ENCODE measurements around the gene OR2J3. TPM values are rescaled to one million over a fixed set of nuclear protein-coding genes. Genes with fewer than 3 reads are reported as not detected.
"Not testable (repeated sequence)": the region's sequence is repeated elsewhere in the genome, so short reads cannot be mapped to it uniquely, and the experiment has no call there.

Gene OR2J3
- total RNA-seq, 1 experiment from 2014 or later, result not detected

GRCh38 chr6:29146179-29146578 is 38.3 kb downstream of the OR2J3 start:
- H3K4me3 ChIP-seq, result no peak overlapping the region
- DNase-seq, result no peak
- no peaks in the 10 kb centered on the region for H3K9me3 ChIP-seq

DNA sequence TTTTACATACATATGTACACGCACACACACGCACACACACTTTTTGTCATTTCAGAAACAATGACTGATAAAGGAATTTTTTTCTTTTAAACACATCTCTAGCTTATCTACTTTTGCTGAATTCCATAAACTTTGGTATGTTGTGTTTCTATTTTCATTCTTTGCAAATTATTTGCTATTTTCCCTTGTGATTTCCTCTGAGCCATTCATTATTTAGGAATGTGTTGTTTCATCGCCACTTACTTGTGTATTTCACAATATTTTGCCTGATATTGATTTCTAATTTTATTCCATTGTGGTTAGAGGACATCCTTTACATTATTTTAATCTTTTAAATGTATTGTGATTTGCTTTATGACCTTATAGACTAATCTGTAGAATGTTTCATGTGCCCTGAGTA is 39.2 kb downstream of the OR2J3 start:
- Histone ChIP-seq H3K4me3 (no peak overlapping the region), H3K36me3 (no peaks in the 10 kb centered on the region), H3K9me3 (no peaks in the 10 kb centered on the region), H3K27me3 (no peaks in the 10 kb centered on the region)
- no peak for DNase-seq

More at GRCh38 chr6:29146179-29146578, 38.3 kb downstream of the OR2J3 start:
- Histone ChIP-seq H3K36me3 (no peaks in the 10 kb centered on the region), H3K27me3 (no peaks in the 10 kb centered on the region)

DNA sequence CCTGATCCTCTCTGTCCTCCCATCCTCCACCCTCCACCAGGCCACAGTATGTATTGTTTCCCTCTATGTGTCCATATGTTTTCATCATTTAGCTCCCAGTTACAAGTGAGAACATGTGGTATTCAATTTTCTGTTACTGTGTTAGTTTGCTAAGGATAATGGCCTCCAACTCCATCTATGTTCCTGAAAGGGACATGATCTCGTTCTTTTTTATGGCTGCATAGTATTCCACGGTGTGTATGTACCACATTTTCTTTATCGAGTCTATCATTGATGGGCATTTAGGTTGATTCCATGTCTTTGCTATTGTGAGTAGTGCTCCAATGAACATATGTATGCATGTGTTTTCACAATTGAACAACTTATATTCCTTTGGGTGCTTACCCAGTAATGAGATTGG is 41.6 kb downstream of the OR2J3 start:
- H3K4me3 ChIP-seq, DNase-seq, H3K36me3 ChIP-seq, H3K9me3 ChIP-seq, H3K27me3 ChIP-seq: not testable (repeated sequence)

GRCh38 chr6:29153083-29153482 is 45.2 kb downstream of the OR2J3 start:
- Histone ChIP-seq H3K4me3 (no peak overlapping the region), H3K9me3 (no peaks in the 10 kb centered on the region), H3K36me3 (no peaks in the 10 kb centered on the region), H3K27me3 (no peaks in the 10 kb centered on the region)
- DNase-seq, result no peak

DNA sequence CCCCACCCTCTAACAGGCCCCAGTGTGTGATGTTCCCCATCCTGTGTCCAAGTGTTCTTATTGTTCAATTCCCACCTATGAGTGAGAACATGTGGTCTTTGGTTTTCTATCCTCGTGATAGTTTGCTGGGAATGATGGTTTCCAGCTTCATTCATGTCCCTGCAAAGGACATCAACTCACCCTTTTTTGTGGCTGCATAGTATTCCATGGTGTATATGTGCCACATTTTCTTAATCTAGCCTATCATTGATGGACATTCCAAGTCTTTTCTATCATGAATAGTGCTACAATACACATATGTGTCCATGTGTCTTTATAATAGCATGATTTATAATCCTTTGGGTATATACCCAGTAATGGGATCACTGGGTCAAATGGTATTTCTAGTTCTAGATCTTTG is 47.3 kb downstream of the OR2J3 start:
- not testable (repeated sequence) for DNase-seq, H3K27me3 ChIP-seq, H3K9me3 ChIP-seq, H3K4me3 ChIP-seq, H3K36me3 ChIP-seq

GRCh38 chr6:29159922-29160321 is 52.1 kb downstream of the OR2J3 start:
- H3K27me3 ChIP-seq, H3K4me3 ChIP-seq, H3K9me3 ChIP-seq, DNase-seq, H3K36me3 ChIP-seq: not testable (repeated sequence)

Other genes with a start within 250 kb of the OR2J3 start
- gene TRIM27, start 184.1 kb upstream of the OR2J3 start, total RNA-seq (2014; rRNA removed; shearing (Covaris generic); ENCODE audit: low replicate concordance), result 46.5 and 56.2 TPM in 2 replicates
- 1.4 TPM in 2 replicates for gene ZNF311, start 102.7 kb upstream of the OR2J3 start, total RNA-seq (2014; rRNA removed; shearing (Covaris generic); ENCODE audit: low replicate concordance)
- gene OR2W1, start 62.9 kb upstream of the OR2J3 start, total RNA-seq (2014; rRNA removed; shearing (Covaris generic); ENCODE audit: low replicate concordance), result not detected in 2 replicates
- gene OR2B3, start 20.7 kb upstream of the OR2J3 start, total RNA-seq (2014; rRNA removed; shearing (Covaris generic); ENCODE audit: low replicate concordance), result not detected in 2 replicates
- gene OR2J1, start 8.6 kb upstream of the OR2J3 start, total RNA-seq (2014; rRNA removed; shearing (Covaris generic); ENCODE audit: low replicate concordance), result not detected in 2 replicates
- not detected in 2 replicates for gene OR2J2, start 62.8 kb downstream of the OR2J3 start, total RNA-seq (2014; rRNA removed; shearing (Covaris generic); ENCODE audit: low replicate concordance)
- not detected in 2 replicates for gene OR14J1, start 193.6 kb downstream of the OR2J3 start, total RNA-seq (2014; rRNA removed; shearing (Covaris generic); ENCODE audit: low replicate concordance)